Fibroblast of skin of back (primary cell): ENCODE measurements around the gene BRAT1.

ENCODE experiments used
- DNase-seq: peaks from one replicate; pipeline ENCODE4 v3.0.0-alpha.2; 2013

The BRAT1 gene

DNA sequence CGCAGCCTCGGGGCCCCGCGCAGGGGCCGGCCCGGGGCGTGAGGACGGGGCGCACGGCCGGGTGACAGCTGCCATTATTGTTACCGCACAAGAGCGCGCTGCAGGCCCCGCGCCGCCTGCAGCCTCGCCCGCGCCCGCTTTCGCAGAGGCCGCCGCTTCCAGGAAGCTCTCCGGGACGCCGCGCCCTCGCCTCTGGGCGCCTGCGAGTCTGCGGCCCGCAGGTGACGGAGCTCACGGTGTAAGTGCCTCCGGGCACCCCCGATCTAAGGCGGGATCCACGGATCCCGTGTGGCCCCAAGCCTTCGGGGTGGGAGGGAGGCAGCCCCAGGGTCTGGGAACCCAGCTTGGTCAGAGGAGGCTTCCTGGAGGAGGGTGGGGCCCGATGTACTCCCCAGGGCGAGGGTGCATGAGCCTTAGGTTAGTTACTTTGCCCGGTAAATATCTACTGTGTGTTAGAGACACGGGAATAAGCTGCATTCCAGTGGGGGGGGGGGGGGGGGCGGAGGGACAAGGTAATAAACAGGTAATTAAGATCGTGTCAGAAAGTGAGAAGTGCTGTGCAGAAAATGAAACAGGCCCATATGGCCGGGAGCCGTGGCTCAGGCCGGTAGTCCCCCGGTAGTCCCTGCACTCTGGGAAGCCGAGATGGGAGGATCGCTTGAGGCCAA, 4.1 kb upstream of the BRAT1 start:
- no peak for DNase-seq

- DNase-seq: peak; percentile 87
Measured at GRCh38 chr7:2558629-2559282, 3.4 kb upstream of the BRAT1 start, which contains the start of gene IQCE. IQCE (plus strand) TSS chr7:2558979; CDS start chr7:2559182, 203 bp downstream.

DNA sequence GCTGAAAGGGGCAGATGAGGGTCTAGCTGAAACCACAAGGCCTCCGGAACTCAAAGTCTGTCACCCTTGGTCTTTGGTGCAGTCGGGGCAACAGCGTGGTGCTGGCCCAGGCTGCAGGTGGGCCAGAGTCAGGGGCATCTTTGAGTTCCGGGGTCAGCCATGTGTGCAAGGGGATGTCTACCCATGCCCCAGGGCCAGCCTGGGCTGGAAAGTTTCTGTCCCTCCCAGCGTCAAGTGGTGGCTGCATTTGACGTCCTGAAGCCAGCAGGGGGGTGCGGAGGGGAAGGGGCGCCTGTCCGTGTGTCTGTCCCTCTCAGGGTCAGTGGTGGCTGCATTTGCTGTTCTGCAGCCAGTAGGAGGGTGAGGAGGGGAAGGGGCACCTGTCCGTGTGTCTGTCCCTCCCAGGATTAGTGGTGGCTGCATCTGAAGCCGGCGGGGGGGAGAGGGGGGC, 638 bp downstream of the BRAT1 start:
- DNase-seq: no peak

- no peak for DNase-seq
Measured at GRCh38 chr7:2553831-2554581, 1.3 kb downstream of the BRAT1 start.

DNA sequence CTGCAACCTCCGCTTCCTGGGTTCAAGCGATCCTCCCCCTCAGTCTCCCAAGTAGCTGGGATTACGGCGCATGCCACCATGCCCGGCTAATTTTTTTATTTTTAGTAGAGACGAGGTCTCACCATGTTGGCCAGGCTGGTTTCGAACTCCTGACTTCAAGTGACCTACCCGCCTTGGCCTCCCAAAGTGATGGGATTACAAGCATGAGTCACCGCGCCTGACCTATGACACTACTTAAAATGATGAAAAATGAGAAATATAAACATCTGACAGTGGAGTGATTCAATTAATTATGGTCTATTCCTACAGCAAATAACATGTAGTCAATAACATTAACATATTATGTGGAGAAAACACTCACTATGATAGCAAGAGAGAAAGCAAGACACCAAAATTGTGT, 2.2 kb downstream of the BRAT1 start:
- DNase-seq: no peak

- DNase-seq: no peak
Measured at GRCh38 chr7:2551418-2551817, 3.9 kb downstream of the BRAT1 start.

GRCh38 chr7:2546776-2547586, 8.3 kb downstream of the BRAT1 start:
- DNase-seq: no peak

GRCh38 chr7:2545746-2546425, 9.4 kb downstream of the BRAT1 start:
- DNase-seq: no peak

DNA sequence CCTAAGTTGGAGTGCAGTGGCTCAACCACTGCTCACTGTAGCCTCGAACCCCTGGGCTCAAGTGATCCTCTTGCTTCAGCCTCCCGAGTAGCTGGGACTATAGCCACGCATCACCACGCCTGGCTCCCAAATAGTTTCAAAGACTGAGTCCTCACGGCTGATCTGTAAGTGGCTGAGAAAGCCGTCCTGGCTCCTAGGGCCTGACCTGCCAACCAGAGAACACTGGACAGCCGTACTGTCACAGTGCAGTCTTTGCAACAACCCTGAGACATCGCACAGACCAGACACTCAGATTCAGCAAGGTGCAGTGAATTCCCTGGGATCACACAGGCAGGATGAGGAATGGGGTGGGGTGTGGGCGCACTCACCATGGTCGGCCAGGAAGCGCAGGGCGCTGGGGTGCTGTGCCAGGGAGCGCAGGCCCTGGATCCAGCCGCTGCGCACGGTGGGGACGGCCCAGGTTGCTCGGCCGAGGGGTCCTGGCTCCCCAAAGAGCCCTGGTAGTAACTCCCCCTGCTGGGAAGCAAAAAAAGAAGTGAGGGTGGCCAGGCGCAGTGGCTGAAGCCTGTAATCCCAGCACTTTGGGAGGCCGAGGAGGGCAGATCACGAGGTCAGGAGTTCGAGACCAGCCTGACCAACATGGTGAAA, 10.7 kb downstream of the BRAT1 start:
- no peak for DNase-seq

- DNase-seq: no peak
Measured at GRCh38 chr7:2542916-2543871, 12.1 kb downstream of the BRAT1 start.

DNA sequence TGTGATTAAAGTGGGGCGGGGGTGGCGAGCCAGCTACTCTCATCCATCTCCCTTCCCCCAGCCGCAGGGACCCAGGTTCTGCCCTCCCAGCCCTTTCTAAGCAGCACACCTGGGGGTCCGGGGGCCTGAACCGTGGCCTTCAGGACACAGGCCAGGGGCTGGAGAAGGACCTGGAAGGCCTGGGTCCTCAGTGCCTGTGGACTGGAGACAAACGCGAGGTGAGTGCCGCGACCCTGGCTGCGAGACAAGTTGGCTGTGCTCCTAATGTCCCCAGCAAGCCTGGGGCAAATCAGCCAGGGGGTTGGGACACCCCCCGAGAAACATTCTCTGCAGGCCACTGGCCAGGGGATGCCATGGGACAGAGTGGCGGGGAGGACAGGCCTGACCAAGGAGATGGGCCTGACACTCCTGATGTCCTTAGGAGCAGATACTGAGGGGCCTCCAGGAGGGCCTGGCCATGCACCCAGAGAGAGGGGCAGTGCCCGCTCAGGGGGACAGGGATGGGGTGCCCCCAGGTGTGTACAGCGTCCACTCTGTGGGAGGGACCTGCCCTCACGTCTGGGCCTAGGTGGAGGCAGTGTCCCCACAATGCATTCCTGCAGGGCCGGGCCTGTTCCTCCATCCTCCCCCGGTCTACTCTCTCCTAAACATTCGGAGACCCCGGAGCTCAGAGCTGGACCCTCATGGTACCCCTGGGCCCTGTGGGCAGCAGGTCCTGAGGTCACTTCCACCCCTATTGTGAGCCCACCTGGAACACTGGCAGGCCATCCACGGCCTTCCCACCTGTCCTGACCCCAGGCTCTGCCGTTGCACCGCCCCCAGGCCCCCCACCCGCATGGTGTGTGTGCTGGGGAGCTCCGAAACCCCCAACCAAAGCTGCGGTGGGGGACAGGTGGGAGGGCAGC, 13.1 kb downstream of the BRAT1 start:
- no peak for DNase-seq

DNA sequence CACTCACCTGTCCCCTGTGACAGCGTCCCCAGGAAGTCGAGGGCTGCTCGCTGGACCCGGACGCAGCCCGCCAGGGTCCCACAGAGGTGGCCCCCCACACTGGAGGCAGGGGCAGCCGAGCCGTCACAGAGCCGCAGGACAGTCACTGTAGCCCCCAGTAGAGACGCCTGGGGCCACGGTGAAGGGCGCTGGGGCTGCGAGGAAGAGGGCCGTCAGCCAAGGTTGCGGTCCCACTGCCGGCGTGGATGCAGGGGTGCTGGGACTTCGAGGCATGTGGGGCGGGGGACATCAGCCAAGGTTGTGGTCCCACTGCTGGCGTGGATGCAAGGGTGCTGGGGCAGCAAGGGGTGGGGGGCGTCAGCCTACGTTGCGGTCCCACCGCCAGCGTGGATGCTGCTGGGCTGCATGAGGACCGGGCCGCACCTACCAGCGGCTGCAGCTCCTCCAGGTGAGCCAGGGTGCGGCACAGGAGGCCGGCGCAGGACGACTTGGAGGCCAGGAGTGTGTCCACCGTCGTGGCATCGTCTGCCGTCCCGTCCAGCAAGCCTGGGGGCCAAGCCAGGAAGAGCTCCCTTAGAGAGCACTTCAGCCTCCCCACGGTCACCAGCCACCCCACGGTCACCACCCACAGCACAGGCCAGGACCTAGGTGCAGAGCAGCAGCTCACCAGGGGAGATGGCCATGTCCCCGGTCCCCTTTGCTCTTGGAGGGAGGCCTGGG, 13.9 kb downstream of the BRAT1 start:
- DNase-seq: no peak

DNA sequence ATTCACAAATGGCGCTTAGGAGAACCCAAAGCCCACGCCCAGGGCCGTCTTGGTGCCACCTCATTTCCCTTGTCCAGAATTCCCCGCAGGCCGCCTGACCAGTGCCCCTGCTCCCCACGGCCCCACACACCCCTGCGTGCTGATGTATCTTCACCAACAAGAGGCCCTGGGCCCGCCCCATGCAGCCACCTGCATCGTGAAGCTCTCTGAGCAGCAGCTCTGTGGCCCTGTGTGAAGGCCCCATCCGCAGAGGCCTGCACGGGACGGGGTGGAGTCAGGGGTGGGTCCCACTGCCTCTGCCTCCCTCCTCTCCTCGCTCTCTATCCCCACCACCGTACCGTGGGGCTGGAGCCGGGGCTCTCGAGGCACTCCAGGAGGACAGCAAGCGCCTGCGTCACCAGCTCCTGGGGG, 14.7 kb downstream of the BRAT1 start:
- no peak for DNase-seq

GRCh38 chr7:2540133-2540532, 15.2 kb downstream of the BRAT1 start:
- DNase-seq: no peak

DNA sequence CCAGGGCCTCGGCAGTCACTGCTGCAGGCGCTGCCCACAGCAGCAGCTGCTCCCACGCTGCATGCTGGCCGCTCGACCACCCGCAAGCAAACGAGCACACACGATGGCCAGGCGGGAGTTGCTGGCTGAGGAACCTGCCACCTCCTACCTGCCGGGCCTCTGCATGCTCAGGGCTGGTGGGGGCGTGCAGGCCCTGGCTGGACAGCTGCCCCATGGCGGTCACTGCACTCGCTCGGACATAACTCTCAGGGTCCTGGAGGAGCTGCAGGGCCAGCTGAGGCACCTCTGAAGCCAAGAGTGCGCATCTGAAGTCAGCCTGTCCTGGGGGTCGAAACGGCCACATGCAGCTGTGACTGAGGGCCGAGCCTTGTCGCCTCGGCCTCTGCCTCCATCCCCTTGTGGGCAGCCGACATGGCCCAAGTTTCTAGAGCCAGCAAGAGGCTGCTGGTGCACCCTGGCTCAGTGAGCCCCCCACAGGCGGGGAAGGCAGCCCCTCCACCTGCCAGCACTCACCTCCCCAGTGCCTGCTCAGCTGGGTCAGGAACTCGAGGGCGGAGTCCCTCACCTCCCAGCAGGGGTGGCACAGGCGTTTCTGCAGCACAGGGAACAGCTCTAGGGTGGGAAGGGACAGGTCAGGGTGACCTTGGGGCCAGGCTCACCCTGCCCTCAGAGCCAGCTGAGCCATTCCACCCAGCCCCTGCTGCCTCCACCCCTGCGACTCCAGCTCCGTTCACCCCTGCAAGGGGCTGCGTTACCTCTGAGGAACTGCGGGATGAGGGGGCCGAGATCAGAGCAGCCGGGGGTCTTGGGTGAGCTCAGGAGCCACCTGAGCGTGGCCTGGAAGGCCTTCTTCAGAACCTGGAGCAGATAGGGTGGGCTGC, 16.1 kb downstream of the BRAT1 start:
- no peak for DNase-seq

DNA sequence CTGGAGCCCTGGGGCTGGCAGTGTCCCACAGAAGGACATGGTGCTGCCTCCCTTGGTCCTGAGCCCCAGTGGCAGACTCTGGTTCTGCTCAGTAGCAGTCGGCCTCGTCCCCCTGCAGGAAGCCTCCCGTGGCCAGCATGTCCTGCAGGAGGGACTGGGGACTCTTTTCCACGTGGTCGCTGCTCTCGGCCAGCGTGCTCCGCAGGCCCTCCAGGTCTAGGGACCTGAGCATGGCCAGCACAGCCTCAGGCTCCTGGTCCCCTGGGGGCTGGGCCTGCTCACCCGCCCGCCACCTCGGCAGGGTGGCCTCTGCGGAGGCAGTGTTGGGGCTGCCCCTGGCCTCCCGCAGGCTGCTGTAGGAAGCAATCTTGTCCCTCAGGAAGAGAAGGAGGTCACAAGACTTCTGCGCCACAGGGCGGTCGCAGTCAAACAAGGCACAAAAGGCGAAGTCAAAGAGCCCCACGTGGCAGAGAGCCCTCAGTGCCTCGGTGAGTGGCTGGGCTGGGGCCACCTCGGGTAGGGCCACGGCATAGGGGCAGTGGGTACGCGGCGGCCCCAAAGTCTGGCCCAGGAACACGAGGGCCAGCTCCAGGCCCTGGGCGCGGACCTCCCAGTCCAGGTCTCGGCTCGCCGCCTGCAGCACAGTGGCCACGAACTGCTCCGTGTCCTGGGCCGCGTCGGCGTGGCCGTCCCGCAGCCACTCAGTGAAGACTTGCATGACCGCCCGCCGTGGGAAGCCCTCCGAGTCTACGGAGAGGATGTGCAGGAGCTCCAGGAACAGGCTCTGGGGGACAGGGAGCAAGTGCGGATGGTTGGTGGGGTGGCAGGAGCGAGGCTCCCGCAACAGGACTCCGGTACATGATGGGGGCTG, 17.1 kb downstream of the BRAT1 start:
- no peak for DNase-seq
